ENCODE measurements around the gene WFIKKN2. TPM values are rescaled to one million over a fixed set of nuclear protein-coding genes. Genes with fewer than 3 reads are reported as not detected.

WFIKKN2 gene
- total RNA-seq: not detected

DNA sequence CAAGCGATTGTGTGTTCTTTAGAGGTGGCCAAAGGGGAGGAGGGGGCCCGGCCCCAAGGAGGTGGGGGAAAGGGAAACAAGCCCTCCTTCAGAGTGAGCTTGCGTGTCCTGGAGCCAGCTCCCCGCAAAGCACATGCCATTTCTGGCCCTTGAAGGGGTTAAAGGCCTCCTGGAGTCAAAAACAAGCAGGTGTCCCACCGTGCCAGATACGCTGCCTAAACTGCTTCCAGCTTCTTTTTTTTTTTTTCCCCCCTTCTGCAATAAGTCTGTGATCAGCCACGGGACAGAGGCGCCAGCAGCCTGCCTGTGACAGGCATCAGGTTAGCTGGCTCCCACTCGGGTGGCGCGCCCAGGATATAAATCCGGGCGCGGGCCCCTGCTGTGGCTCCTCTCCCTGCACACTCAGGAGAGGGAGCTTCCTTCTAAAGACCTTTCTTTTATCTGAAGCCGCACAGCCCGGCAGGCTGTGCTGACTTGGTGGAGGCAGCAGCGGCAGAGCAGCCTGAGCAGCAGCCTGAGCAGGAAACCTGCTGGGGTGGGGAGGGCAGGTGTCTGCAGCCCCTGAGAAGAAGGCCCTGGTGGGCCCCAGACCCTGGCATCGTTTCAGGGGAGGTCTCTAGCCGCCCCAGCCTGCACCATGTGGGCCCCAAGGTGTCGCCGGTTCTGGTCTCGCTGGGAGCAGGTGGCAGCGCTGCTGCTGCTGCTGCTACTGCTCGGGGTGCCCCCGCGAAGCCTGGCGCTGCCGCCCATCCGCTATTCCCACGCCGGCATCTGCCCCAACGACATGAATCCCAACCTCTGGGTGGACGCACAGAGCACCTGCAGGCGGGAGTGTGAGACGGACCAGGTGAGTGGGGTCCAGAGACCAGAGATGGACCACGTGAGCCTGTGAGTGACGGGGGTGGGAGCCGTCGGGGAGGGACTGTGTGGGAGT, at the start of gene WFIKKN2:
Gene WFIKKN2 (plus strand): TSS at position 286 of the 934 bp plus-strand sequence. CDS start 352 bp downstream, at position 638.
- Mint-ChIP-seq H3K9me3 (no peaks in the 10 kb centered on the region), H3K27me3 (peaks cover 13% of the 10 kb centered on the region), H3K4me3 (no peak within 1 kb of the TSS), H3K4me1 (no peaks in the 10 kb centered on the region), H3K36me3 (no peaks in the 10 kb centered on the region), H3K27ac (no peak within 1 kb of the TSS)
- ATAC-seq (ENCODE audit: low read depth) (no peak), DNase-seq (no peak)
- POLR2A ChIA-PET: no interaction called here

DNA sequence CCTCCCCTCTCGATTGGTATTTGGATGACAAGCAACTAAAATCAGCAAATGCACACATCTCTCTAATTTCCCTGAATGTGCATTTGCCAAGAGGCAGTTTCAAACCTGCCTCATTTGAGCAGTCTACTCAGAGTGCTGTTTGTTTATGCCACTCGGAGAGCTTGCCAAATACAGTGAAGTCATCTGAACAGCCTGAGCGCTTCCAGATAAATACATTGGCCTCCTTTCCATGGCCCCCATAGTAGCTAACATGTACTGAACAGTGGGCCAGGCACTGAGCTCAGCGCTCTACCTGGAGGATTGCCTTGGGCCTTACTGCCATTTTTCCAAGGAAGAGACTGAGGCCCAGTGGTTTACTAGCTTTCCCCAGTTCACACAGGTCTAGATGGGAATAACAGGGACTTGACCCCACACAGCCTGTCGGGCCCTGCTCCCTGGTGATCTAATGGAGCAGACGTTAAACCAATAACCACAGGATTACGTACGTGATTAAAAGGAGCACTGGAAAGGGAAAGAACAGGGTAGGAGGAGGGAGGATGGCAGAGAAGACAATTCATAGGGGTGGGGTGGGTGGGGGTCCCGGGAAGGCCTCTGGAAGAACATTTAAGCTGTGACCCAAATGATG, 49.3 kb upstream of the WFIKKN2 start:
- H3K27me3 Mint-ChIP-seq: peaks cover 23% of the 10 kb centered on the region
- no peaks in the 10 kb centered on the region for H3K9me3 Mint-ChIP-seq
- peaks cover 19% of the 10 kb centered on the region for H3K4me1 Mint-ChIP-seq
- no peaks in the 10 kb centered on the region for H3K36me3 Mint-ChIP-seq
- DNase-seq (no peak), ATAC-seq (ENCODE audit: low read depth) (no peak)
- POLR2A ChIA-PET: no interaction called here
- H3K4me3 Mint-ChIP-seq: no peak overlapping the region
- H3K27ac Mint-ChIP-seq: no peak overlapping the region

DNA sequence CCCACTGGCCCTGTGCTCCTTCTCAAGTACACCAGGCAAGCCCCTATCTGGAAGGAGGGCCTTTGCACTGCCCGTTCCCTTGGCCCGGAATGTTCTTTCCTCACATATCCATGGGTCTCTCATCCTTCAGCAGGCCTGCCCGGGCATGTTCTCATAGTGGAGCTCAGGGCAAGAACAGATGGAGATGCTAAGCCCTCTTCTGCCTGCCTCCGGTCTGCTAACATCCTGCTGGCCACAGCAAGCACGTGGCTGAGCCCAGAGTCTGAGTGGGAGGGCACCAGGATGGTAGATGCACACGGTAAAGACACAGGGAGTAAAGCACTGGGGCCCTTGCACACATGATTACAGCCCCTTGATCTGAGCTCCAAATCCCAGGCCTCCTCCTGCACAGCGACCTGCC, 48.3 kb upstream of the WFIKKN2 start:
- POLR2A ChIA-PET: no interaction called here
- H3K4me1 Mint-ChIP-seq: peaks cover 16% of the 10 kb centered on the region

GRCh38 chr17:50790618-50791017, 44.8 kb upstream of the WFIKKN2 start:
- ATAC-seq (ENCODE audit: low read depth): no peak
- Mint-ChIP-seq H3K9me3 (no peaks in the 10 kb centered on the region), H3K4me3 (no peak overlapping the region), H3K27me3 (peaks cover 11% of the 10 kb centered on the region), H3K27ac (no peak overlapping the region), H3K36me3 (no peaks in the 10 kb centered on the region), H3K4me1 (peaks cover 12% of the 10 kb centered on the region)
- POLR2A ChIA-PET: interaction anchor here (0.9 kb wide), 1 partner anchor 13 kb away, joined by 4 read pairs; no protein-coding TSS in a partner anchor
- no peak for DNase-seq

More for the DNA sequence above, 48.3 kb upstream of the WFIKKN2 start:
- DNase-seq (no peak), ATAC-seq (ENCODE audit: low read depth) (no peak)
- no peaks in the 10 kb centered on the region for H3K9me3 Mint-ChIP-seq
- peaks cover 15% of the 10 kb centered on the region for H3K27me3 Mint-ChIP-seq
- no peaks in the 10 kb centered on the region for H3K36me3 Mint-ChIP-seq
- no peak overlapping the region for H3K27ac Mint-ChIP-seq
- H3K4me3 Mint-ChIP-seq: no peak overlapping the region

DNA sequence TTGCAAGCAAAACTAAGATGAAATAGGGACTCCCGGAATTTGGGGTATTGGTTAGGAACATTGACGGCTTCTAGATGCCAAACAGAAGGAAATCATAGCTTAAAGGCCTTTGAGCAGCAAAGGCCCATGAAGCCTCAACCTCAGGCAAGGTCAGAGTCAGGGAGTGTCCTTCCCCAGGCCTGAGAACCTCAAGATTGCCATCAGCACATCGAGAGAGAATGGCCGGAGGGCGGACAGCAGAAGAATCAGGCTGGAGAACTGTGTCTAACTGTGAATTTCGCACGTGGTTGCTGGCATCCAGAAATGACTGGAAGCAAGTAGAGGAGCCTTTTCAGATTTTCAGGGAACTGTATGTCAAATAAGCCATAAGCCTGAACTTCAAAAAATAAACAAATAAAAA, 43.3 kb upstream of the WFIKKN2 start:
- no peaks in the 10 kb centered on the region for H3K9me3 Mint-ChIP-seq
- no peaks in the 10 kb centered on the region for H3K36me3 Mint-ChIP-seq
- POLR2A ChIA-PET: no interaction called here
- peaks cover 11% of the 10 kb centered on the region for H3K27me3 Mint-ChIP-seq
- no peak for DNase-seq
- no peak overlapping the region for H3K27ac Mint-ChIP-seq
- H3K4me3 Mint-ChIP-seq: no peak overlapping the region
- H3K4me1 Mint-ChIP-seq: peaks cover 11% of the 10 kb centered on the region
- no peak for ATAC-seq (ENCODE audit: low read depth)

DNA sequence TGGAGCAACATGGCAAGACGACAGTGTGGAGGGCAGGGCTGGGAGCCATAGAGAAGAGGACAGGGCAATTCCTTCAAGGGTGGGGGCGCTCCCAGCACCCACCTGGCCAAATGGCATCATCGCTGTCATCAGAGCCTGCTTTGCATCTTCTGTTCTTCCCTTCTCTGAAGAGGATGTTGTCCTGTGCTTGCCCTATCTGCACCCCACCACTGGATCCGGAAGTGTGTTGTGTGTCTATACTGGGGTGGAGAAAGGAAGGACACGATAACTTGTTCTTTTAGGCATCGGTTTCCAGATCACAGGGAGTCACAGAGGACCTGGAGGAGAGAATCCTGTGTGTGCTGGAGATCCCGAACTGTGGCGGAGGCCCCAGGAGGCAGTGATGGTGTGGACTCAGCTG, 42.4 kb upstream of the WFIKKN2 start:
- H3K27me3 Mint-ChIP-seq: peaks cover 11% of the 10 kb centered on the region
- H3K4me1 Mint-ChIP-seq: peaks cover 6% of the 10 kb centered on the region
- POLR2A ChIA-PET: no interaction called here
- no peaks in the 10 kb centered on the region for H3K9me3 Mint-ChIP-seq
- no peaks in the 10 kb centered on the region for H3K36me3 Mint-ChIP-seq
- H3K27ac Mint-ChIP-seq: no peak overlapping the region
- ATAC-seq (ENCODE audit: low read depth) (no peak), DNase-seq (no peak)
- H3K4me3 Mint-ChIP-seq: no peak overlapping the region

GRCh38 chr17:50794361-50794760, 41.0 kb upstream of the WFIKKN2 start:
- POLR2A ChIA-PET: no interaction called here

GRCh38 chr17:50797135-50797810, 38.1 kb upstream of the WFIKKN2 start:
- DNase-seq (no peak), ATAC-seq (ENCODE audit: low read depth) (no peak)
- Mint-ChIP-seq H3K27ac (no peak overlapping the region), H3K4me1 (no peaks in the 10 kb centered on the region), H3K27me3 (no peaks in the 10 kb centered on the region), H3K9me3 (no peaks in the 10 kb centered on the region), H3K4me3 (no peak overlapping the region), H3K36me3 (no peaks in the 10 kb centered on the region)
- POLR2A ChIA-PET: no interaction called here

More at GRCh38 chr17:50794361-50794760, 41.0 kb upstream of the WFIKKN2 start:
- peaks cover 3% of the 10 kb centered on the region for H3K4me1 Mint-ChIP-seq
- H3K4me3 Mint-ChIP-seq: no peak overlapping the region
- no peak for ATAC-seq (ENCODE audit: low read depth)
- peaks cover 7% of the 10 kb centered on the region for H3K27me3 Mint-ChIP-seq
- DNase-seq: no peak
- no peak overlapping the region for H3K27ac Mint-ChIP-seq
- H3K9me3 Mint-ChIP-seq: no peaks in the 10 kb centered on the region
- H3K36me3 Mint-ChIP-seq: no peaks in the 10 kb centered on the region

DNA sequence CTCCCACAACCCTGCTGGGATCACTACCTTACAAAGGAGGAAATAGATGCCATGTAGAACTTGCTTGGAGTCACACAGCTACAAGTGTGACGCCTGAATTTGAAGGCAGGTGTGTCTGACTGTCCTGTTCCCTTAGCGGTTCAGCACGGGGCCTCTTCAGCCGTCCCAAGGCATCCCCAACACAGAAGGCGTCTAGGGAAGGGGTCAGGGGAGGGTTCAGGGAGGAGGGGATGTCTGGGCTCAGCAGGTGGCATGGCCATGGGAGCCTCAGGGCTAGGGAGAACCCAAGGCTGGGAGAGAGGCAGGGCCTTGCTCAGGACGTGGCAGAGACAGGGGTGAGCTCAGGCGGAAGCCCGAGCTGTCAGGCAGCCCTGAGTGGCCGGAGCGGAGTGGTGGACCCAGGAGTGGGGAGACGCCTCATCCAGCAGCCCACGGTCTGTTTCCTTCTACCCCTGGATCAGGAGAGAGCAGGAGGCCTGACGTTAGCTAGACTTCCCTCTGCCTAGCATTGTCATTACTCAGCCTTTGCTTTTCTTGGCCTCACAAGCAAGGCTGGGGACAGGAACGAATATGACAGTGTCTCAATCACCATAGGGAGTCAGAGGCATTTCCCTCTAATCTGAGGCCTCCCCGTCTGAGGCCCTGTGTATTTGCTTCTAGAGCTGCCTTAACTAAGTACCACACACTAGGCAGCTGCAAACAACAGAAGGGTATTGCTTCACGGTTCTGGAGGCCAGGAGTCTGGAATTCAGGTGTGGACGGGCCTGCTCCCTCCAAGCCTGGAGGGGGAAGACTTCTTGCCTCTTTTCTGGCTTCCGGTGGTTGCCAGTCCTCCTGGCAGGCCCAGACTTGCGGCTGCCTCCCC, 36.7 kb upstream of the WFIKKN2 start:
- H3K27me3 Mint-ChIP-seq: no peaks in the 10 kb centered on the region

DNA sequence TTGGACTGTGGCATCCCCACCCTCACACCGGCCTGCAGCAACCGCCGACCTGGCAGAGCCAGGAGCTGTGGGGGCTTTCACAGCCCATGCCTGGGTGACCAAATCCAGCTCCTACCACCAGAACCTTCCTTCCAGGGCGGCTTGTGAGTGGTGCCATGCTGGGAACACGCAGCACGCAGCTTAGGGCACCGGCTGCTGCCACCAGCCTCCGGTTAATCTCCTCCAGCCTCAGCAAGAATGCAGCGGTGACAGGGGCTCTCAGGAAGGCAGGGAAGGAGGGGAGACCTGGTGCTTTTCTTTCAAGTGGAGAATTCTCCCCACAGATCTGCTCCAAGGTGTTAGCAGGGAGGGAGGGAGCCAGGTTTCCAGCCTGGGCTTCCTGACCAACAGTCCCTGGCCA, 35.8 kb upstream of the WFIKKN2 start:
- Mint-ChIP-seq H3K27me3 (no peaks in the 10 kb centered on the region), H3K9me3 (no peaks in the 10 kb centered on the region), H3K27ac (no peak overlapping the region), H3K4me3 (no peak overlapping the region), H3K4me1 (no peaks in the 10 kb centered on the region), H3K36me3 (no peaks in the 10 kb centered on the region)
- ATAC-seq (ENCODE audit: low read depth): no peak
- POLR2A ChIA-PET: no interaction called here
- no peak for DNase-seq

More for the DNA sequence above, 36.7 kb upstream of the WFIKKN2 start:
- ATAC-seq (ENCODE audit: low read depth): no peak
- Mint-ChIP-seq H3K9me3 (no peaks in the 10 kb centered on the region), H3K4me1 (no peaks in the 10 kb centered on the region), H3K4me3 (no peak overlapping the region), H3K36me3 (no peaks in the 10 kb centered on the region), H3K27ac (no peak overlapping the region)
- POLR2A ChIA-PET: no interaction called here
- DNase-seq: no peak

- Mint-ChIP-seq H3K36me3 (no peaks in the 10 kb centered on the region), H3K27me3 (no peaks in the 10 kb centered on the region), H3K27ac (no peak overlapping the region), H3K4me3 (no peak overlapping the region), H3K9me3 (no peaks in the 10 kb centered on the region), H3K4me1 (no peaks in the 10 kb centered on the region)
- DNase-seq (no peak), ATAC-seq (ENCODE audit: low read depth) (no peak)
- POLR2A ChIA-PET: no interaction called here
These were observed 35.1 kb upstream of the WFIKKN2 start for GRCh38 chr17:50800196-50800700.

DNA sequence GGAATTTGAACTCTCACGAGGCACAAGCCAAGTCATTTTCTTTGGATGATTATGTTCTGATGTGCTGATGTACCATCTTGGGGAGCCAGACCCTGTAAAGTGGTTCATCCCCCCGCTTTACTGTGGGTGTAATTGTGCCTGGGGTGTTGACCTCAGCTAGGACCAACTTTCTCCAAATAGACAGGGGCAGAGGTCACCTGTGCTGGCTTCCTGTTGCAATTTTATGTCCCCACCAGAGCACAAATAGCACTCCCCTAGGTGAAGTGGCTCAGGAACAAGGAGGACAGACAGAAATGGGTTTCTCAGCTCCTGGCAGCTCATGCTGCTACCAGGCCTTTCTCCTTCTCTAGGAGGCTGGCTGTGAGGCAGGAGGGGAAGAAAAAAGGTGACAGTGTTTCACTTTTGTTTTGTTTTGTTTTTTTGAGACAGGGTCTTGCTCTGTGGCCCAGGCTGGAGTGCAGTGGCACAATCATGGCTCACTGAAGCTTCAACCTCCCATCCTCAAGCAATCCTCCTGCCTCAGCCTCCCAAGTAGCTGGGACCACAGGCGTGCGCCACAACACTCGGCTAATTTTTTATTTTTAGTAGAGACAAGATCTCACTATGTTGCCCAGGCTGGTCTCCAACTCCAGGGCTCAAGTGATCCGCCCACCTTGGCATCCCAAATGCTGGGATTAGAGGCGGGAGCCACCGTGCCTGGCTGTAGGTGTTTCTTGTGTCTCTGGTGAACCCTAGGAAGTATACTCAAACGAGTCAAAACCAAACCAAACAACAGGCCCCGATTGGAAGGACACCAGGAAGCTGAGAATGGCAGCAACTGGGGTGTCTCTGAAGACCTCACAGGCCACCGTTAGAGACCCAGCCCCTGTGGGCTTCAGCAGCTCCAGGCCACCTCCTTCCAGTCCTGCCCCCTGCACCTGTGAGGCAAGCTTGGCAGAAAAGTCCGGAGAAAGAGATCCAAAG, 32.5 kb upstream of the WFIKKN2 start:
- Mint-ChIP-seq H3K4me3 (no peak overlapping the region), H3K4me1 (no peaks in the 10 kb centered on the region), H3K27me3 (peaks cover 6% of the 10 kb centered on the region), H3K27ac (no peak overlapping the region), H3K9me3 (no peaks in the 10 kb centered on the region), H3K36me3 (no peaks in the 10 kb centered on the region)
- ATAC-seq (ENCODE audit: low read depth) (no peak), DNase-seq (no peak)
- POLR2A ChIA-PET: interaction anchor here (0.6 kb wide), 2 partner anchors 13 to 26 kb away, joined by 3 to 4 read pairs; no protein-coding TSS in a partner anchor
